H9 (cell line): ENCODE measurements around the gene DELE1. TPM values are rescaled to one million over a fixed set of nuclear protein-coding genes. Genes with fewer than 3 reads are reported as not detected.

ENCODE experiments used
- DNase-seq: peaks from one replicate; pipeline ENCODE4 v3.0.0-alpha.2; 2017
- H2AFZ ChIP-seq: one replicate; pipeline ENCODE4 v1.6.1; 2013; ENCODE audit warnings: mild to moderate bottlenecking, low read length, control low read depth, moderate library complexity
- H2AK5ac ChIP-seq: 2 replicates; pipeline ENCODE4 v1.6.1; 2013; ENCODE audit warnings: low read length, control low read depth, mixed read lengths; ENCODE audit not compliant: insufficient read length
- H2BK120ac ChIP-seq: one replicate; pipeline ENCODE4 v1.6.1; 2013; ENCODE audit warnings: low read depth, mild to moderate bottlenecking, low read length, control low read depth, inconsistent platforms; ENCODE audit not compliant: poor library complexity, severe bottlenecking
- H2BK12ac ChIP-seq: 2 replicates; pipeline ENCODE4 v1.6.1; 2013; ENCODE audit warnings: low read length, control low read depth, mixed read lengths, low read depth; ENCODE audit not compliant: insufficient read length
- H2BK15ac ChIP-seq: 2 replicates; pipeline ENCODE4 v1.6.1; 2013; ENCODE audit warnings: low read depth, low read length, control low read depth
- H2BK20ac ChIP-seq: one replicate; pipeline ENCODE4 v1.6.1; 2013; ENCODE audit warnings: low read depth, mild to moderate bottlenecking, low read length, control low read depth, inconsistent platforms; ENCODE audit not compliant: poor library complexity, severe bottlenecking
- H2BK5ac ChIP-seq: 2 replicates; pipeline ENCODE4 v1.6.1; 2013; ENCODE audit warnings: low read length, control low read depth, mixed read lengths; ENCODE audit not compliant: insufficient read length
- H3K14ac ChIP-seq: 2 replicates; pipeline ENCODE4 v1.6.1; 2013; ENCODE audit warnings: low read length, control low read depth; ENCODE audit not compliant: insufficient read depth
- H3K18ac ChIP-seq: 2 replicates; pipeline ENCODE4 v1.6.1; 2013; ENCODE audit warnings: low read depth, mild to moderate bottlenecking, mixed read lengths, low read length, control low read depth; ENCODE audit not compliant: insufficient read length
- H3K23ac ChIP-seq: 2 replicates; pipeline ENCODE4 v1.6.1; 2013; ENCODE audit warnings: low read length, control low read depth, mixed read lengths, low read depth; ENCODE audit not compliant: insufficient read length
- H3K23me2 ChIP-seq: 2 replicates; pipeline ENCODE4 v1.6.1; 2013; ENCODE audit warnings: low read depth, mild to moderate bottlenecking, mixed read lengths, low read length, control low read depth; ENCODE audit not compliant: insufficient read length, poor library complexity, severe bottlenecking
- H3K27ac ChIP-seq: 2 replicates; pipeline ENCODE4 v1.5.1; 2013; ENCODE audit warnings: low read length, control low read depth, mixed read lengths, low read depth; ENCODE audit not compliant: insufficient read length
- H3K27me3 ChIP-seq: 2 replicates; pipeline ENCODE4 v1.6.1; 2013; ENCODE audit warnings: low read length, control low read depth, inconsistent platforms; ENCODE audit not compliant: insufficient read depth
- H3K4ac ChIP-seq: 2 replicates; pipeline ENCODE4 v1.6.1; 2013; ENCODE audit warnings: low read depth, mild to moderate bottlenecking, control low read depth, inconsistent platforms, low read length, moderate library complexity
- H3K4me1 ChIP-seq: 2 replicates; pipeline ENCODE4 v1.6.1; 2013; ENCODE audit warnings: low read length, control low read depth, inconsistent platforms; ENCODE audit not compliant: insufficient read depth
- H3K4me2 ChIP-seq: 2 replicates; pipeline ENCODE4 v1.6.1; 2013; ENCODE audit warnings: low read length, control low read depth, mixed read lengths; ENCODE audit not compliant: insufficient read length, insufficient read depth
- H3K56ac ChIP-seq: 2 replicates; pipeline ENCODE4 v1.6.1; 2013; ENCODE audit warnings: low read depth, mild to moderate bottlenecking, mixed read lengths, low read length, control low read depth; ENCODE audit not compliant: insufficient read length
- H3K79me1 ChIP-seq: 2 replicates; pipeline ENCODE4 v1.6.1; 2013; ENCODE audit warnings: low read depth, mild to moderate bottlenecking, moderate library complexity, low read length, control low read depth, inconsistent platforms; ENCODE audit not compliant: insufficient read depth, poor library complexity, severe bottlenecking
- H3K79me2 ChIP-seq: 2 replicates; pipeline ENCODE4 v1.6.1; 2013; ENCODE audit warnings: low read length, control low read depth, inconsistent platforms; ENCODE audit not compliant: insufficient read depth
- H3K9ac ChIP-seq: 2 replicates; pipeline ENCODE4 v1.6.1; 2013; ENCODE audit warnings: low read length, control low read depth, mixed read lengths; ENCODE audit not compliant: insufficient read length; ENCODE audit errors: extremely low read depth
- H3K9me3 ChIP-seq: one replicate; pipeline ENCODE4 v1.6.1; 2013; ENCODE audit warnings: low read depth, low read length, inconsistent platforms; ENCODE audit not compliant: control insufficient read depth
- H3T11ph ChIP-seq: one replicate; pipeline ENCODE4 v1.6.1; 2013; ENCODE audit warnings: mild to moderate bottlenecking, low read length, control low read depth, inconsistent platforms
- H4K20me1 ChIP-seq: one replicate; pipeline ENCODE4 v1.6.1; 2013; ENCODE audit not compliant: control insufficient read depth, insufficient read length, insufficient read depth
- H4K5ac ChIP-seq: 2 replicates; pipeline ENCODE4 v1.6.1; 2013; ENCODE audit warnings: low read depth, mild to moderate bottlenecking, mixed read lengths, low read length, control low read depth; ENCODE audit not compliant: insufficient read length
- H4K8ac ChIP-seq: replicated peaks from 2 replicates; pipeline ENCODE4 v1.6.1; 2013; ENCODE audit warnings: low read length, control low read depth, mixed read lengths, low read depth; ENCODE audit not compliant: insufficient read length
- H4K91ac ChIP-seq: 2 replicates; pipeline ENCODE4 v1.6.1; 2013; ENCODE audit warnings: low read depth, mild to moderate bottlenecking, moderate library complexity, mixed read lengths, low read length, control low read depth; ENCODE audit not compliant: insufficient read length
- H3K27ac Mint-ChIP-seq, 3 experiments: 2 replicates in 2 of 3; 3 replicates in 1 of 3; pipeline ENCODE4 v1.8.0; 2020 to 2021; ENCODE audit warnings: mixed read lengths in 3 of 3, mild to moderate bottlenecking in 1 of 3, moderate library complexity in 1 of 3
- H3K27me3 Mint-ChIP-seq: 2 replicates; pipeline ENCODE4 v1.8.0; 2021; ENCODE audit warnings: low read depth, mild to moderate bottlenecking, moderate library complexity, mixed read lengths
- H3K36me3 Mint-ChIP-seq, 3 experiments: 2 replicates in 2 of 3; 3 replicates in 1 of 3; pipeline ENCODE4 v1.8.0; 2020 to 2021; ENCODE audit warnings: low read depth in 3 of 3, mixed read lengths in 3 of 3; ENCODE audit not compliant: insufficient read depth in 1 of 3
- H3K4me1 Mint-ChIP-seq, 2 experiments: 2 replicates each; pipeline ENCODE4 v1.8.0; 2020; ENCODE audit warnings: mixed read lengths in 2 of 2
- H3K4me3 Mint-ChIP-seq, 2 experiments: 2 replicates in 1 of 2; 3 replicates in 1 of 2; pipeline ENCODE4 v1.8.0; 2020 to 2021; ENCODE audit warnings: mild to moderate bottlenecking in 2 of 2, mixed read lengths in 2 of 2, moderate library complexity in 1 of 2
- H3K9me3 Mint-ChIP-seq, 2 experiments: 2 replicates in 1 of 2; 3 replicates in 1 of 2; pipeline ENCODE4 v1.8.0; 2020; ENCODE audit warnings: mild to moderate bottlenecking in 2 of 2, mixed read lengths in 2 of 2, moderate library complexity in 1 of 2
- CTCF ChIP-seq: fragments of 200-600 bp; sonication (generic); conservative IDR thresholded peaks from 3 replicates; pipeline ENCODE4 v1.8.0; 2021; ENCODE audit warnings: antibody characterized with exemption, mild to moderate bottlenecking
- WGBS: extraction: QIAGEN DNeasy Blood & Tissue Kit; methylation state at CpG from one replicate; pipeline ENCODE4 v1.1.7; 2013; ENCODE audit warnings: missing lambda C conversion rate, low lambda C conversion rate, mixed read lengths; ENCODE audit not compliant: insufficient read length; ENCODE audit errors: extremely low coverage; 5-methylcytosine and 5-hydroxymethylcytosine counted together
- total RNA-seq: library from RNA; stranded (reverse); gene quantifications from 2 replicates; pipeline ENCODE4 v1.2.1, GENCODE V29; 2021

DELE1 gene
- total RNA-seq, 1 experiment from 2014 or later: 75.3 TPM

- H3K14ac ChIP-seq: no peak overlapping the region
- Mint-ChIP-seq H3K9me3 (no peaks in the 10 kb centered on the region; a peak in 1 of 5 replicates), H3K4me3 (peak overlapping the region; percentile 56 to 67), H3K27me3 (peaks cover 51% of the 10 kb centered on the region), H3K27ac (no peak overlapping the region), H3K36me3 (no peaks in the 10 kb centered on the region), H3K4me1 (peaks cover 20 to 24% of the 10 kb centered on the region in 2 experiments)
- H3K4me1 ChIP-seq: peaks cover 2% of the 10 kb centered on the region; the same call in 1 of the 2 replicates
- no peak overlapping the region for H4K8ac ChIP-seq
- no peak overlapping the region for H4K91ac ChIP-seq
- no peak overlapping the region for H2BK20ac ChIP-seq
- peak overlapping the region; percentile 18 for H3K4me2 ChIP-seq
- H2BK15ac ChIP-seq: no peak overlapping the region
- no peak overlapping the region for H2BK12ac ChIP-seq
- no peaks in the 10 kb centered on the region for H4K20me1 ChIP-seq
- H2BK5ac ChIP-seq: no peak overlapping the region
- H3K56ac ChIP-seq: no peak overlapping the region
- no peak overlapping the region for H2BK120ac ChIP-seq
- no peaks in the 10 kb centered on the region; the same call in 1 of the 2 replicates for H3K27me3 ChIP-seq
- DNase-seq: no peak
- no peak overlapping the region for H2AK5ac ChIP-seq
- no peak overlapping the region for H3K23ac ChIP-seq
- no peaks in the 10 kb centered on the region for H3K9me3 ChIP-seq
- H3K9ac ChIP-seq: no peak overlapping the region
- H3T11ph ChIP-seq: no peak overlapping the region
- no peak overlapping the region for H3K18ac ChIP-seq
- H4K5ac ChIP-seq: no peak overlapping the region
- H2AFZ ChIP-seq: peak overlapping the region; percentile 17
- no CpG with 5 or more reads among the region's 16 CpGs for WGBS
- H3K27ac ChIP-seq: no peak overlapping the region
- TF ChIP-seq CTCF: no peak
- no peak overlapping the region for H3K4ac ChIP-seq
- no peaks in the 10 kb centered on the region for H3K79me1 ChIP-seq
- peaks cover 4% of the 10 kb centered on the region for H3K23me2 ChIP-seq
- H3K79me2 ChIP-seq: no peaks in the 10 kb centered on the region
Observed at GRCh38 chr5:141913560-141914198, 10.0 kb upstream of the DELE1 start.
